Embryonic facial prominence (tissue), 1 donor: ENCODE results near the gene MCM3AP.
"Not testable (repeated sequence)": the region's sequence is repeated elsewhere in the genome, so short reads cannot be mapped to it uniquely, and the experiment has no call there.

Experiments used
- DNase-seq: peaks from one replicate; pipeline ENCODE4 v3.0.0-alpha.2; 2016; ENCODE audit errors: extremely low spot score

MCM3AP gene

DNA sequence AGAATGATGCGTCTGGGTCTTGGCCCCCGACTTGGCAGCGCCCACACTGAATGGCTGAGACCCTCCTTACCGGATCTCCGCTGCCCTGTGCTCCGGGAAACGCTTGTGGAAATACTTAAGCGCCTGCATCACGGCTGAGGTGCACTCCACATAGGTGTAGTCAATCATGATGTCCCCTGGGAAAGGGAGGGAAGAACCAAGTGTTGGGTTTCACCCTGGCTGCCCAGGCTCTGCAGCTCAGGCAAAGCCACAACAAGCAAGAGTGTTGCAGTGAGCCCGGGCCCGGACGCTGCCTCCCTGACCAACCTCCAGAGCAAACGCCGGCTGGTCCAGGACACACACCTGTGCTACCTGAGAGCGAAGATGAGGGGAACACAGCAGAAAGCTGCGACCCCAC, 79.6 kb downstream of the MCM3AP start:
- no peak for DNase-seq

DNA sequence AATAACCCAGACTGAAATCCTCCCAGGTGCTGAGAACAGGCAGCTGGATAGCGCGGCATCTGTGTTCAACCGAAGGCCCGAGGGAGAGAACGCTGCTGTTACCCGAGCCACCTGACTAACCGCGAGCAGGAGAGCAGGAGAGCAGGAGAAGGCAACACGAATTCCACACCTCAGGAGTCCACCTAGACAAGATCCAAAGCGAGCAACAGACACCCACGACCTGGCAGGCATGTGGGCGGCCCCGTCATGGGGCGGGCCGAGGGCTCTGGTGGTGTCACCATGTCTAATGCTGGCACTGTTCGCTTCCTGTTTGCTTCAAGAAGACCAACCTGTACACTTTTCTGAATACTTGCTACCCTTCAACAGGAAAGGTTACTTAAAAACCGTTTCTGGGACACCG, 80.2 kb downstream of the MCM3AP start:
- no peak for DNase-seq

DNA sequence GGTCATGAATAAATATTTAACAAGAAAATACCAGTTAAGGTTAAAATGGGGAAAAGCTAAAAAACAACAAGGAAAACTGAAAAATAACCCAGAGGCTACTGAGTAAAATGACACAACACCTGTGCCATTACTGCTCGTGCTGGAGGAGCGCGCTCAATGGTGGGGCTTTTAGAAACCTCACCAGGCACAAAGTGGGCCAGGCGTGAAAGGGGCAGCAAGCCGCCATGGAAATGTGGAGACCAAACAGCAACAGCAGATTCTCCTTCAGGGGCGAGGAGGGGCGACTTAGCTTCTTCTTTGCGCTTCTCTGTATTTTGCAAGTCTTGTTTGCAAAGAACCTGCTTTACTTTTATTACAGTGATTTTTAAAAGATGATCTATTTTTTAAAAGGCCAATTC, 82.2 kb downstream of the MCM3AP start:
- no peak for DNase-seq

DNA sequence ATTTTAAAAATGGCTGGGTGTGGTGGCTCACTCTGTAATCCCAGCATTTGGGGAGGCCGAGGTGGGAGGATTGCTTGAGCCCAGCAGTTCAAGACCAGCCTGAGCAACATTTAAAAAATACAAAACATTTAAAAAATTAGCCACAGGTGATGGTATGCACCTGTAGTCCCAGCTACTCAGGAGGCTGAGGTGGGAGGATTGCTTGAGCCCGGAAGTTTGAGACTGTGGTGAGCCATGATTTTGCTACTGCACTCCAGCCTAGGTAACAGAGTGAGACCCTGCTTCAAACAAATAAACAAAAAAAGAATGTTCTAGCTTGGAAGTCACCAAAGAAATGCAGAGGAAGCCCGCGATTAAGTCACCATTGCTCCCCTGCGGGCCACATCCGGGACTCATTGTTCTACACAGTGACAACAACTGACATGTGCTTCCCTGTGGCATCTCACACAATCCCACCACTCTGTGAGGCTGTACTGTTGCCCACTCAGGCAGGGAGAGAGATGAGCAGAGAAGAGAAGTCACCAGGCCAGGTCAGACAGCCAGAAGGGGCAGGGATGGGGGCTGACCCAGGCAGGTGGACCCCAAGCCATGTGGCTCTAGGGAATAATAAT, 82.7 kb downstream of the MCM3AP start:
- no peak for DNase-seq

DNA sequence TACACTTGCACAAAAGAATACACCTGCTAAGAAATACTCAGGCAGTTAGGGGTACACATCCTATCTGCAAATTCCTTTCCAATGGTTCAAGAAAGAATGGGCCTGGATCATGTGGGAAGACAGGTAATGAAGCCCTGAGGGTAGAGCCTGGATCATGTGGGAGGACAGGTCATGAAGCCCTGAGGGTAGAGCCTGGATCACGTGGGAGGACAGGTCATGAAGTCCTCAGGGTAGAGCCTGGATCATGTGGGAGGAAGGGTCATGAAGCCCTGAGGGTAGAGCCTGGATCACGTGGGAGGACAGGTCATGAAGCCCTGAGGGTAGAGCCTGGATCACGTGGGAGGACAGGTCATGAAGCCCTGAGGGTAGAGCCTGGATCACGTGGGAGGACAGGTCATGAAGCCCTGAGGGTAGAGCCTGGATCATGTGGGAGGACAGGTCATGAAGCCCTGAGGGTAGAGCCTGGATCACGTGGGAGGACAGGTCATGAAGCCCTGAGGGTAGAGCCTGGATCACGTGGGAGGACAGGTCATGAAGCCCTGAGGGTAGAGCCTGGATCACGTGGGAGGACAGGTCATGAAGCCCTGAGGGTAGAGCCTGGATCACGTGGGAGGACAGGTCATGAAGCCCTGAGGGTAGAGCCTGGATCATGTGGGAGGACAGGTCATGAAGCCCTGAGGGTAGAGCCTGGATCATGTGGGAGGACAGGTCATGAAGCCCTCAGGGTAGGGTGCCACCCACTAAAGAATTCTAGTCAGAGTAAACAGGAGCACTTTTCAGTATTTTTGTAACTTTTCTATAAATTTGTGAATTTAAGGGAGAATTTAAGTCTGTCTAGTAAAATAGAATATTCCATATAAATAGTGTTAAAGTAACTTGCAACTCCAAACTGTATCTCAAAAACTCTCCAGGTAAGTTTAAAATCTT, 84.3 kb downstream of the MCM3AP start:
- not testable (repeated sequence) for DNase-seq

DNA sequence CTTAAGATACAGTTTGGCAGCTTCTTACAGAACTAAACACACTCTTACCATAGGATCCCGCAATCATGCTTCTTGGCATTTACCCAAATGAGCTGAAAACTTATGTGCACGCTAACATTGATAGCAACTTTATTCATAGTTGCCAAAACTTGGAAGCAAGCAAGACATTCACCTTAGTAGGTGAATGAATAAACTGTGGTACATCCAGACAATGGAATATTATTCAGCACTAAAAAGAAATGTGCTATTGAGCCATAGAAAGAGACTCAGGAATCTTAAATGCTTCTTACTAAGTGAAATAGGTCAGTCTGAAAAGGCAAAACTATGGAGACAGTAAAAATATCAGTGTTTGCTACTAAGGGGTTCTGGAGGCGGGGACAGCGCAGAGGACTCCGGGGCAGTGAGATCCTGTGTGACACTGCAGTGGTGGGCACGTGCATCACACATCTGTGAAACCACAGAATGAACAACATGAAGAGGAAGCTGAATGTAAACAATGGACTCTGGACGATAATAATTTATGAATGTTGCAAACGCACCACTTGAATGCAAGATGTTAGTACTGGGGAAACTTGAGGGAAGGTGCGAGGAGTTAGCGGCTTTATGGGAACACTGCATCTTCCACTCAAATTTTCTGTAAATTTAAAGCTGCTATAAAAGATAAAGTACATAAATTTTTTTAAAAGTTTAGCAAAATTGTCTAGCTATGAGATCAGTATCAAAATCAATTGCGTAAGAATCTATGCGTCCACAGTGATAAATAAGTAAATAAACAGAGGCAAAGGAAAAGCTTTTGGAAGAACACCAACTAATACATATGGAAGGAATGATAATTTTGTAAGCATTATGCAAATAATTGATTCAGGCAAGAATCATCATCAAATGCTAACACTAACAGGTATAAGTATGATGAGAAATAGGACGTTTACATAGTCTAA, 85.7 kb downstream of the MCM3AP start:
- DNase-seq: no peak

DNA sequence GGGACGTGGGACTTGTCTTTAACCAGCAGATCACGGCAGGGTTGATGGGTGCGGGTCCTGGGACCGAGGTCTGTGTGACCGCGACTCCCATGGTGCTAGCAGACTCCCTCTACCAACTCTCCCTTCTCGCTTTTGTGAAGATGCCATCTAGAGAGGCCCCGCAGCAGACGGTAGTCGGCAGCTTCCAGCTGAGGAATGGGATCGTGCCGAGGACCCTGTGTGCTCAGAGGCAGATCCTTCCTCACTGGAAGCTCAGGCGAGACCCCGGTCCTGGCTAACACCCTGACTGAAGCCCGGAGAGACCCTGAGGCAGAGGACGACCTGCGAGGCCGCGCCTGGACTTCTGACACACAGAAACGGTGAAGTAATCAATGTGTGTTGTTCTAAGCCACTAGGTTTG, 88.7 kb downstream of the MCM3AP start:
- DNase-seq: no peak

DNA sequence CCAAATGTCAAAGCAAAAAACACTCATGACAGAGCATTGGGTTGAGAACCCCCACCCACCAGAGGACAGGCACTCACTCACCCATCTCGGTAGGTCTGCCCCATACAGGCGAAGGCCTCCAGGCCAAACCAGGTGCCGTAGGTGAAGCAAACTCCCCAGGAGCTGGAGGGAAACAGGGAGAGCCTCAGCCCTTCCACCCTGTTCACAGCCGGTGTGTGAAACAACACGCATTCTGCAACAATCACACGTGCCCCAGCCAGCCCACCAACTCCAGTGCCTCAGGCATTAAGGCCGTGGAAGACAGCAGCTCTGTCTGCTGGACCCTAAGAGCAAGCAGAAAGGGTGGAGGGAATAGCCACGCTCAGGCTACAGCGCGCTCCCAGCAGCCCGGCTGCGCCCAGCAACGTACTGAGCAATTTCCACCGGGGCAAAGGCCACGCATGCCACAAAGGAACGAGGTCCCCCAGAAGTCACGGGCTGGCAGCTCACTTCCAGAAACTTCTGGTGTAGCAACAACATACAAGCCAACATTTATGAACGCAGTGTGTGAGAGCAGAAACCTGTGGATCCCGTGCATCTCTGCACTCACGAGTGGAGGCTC, 89.7 kb downstream of the MCM3AP start:
- no peak for DNase-seq

DNA sequence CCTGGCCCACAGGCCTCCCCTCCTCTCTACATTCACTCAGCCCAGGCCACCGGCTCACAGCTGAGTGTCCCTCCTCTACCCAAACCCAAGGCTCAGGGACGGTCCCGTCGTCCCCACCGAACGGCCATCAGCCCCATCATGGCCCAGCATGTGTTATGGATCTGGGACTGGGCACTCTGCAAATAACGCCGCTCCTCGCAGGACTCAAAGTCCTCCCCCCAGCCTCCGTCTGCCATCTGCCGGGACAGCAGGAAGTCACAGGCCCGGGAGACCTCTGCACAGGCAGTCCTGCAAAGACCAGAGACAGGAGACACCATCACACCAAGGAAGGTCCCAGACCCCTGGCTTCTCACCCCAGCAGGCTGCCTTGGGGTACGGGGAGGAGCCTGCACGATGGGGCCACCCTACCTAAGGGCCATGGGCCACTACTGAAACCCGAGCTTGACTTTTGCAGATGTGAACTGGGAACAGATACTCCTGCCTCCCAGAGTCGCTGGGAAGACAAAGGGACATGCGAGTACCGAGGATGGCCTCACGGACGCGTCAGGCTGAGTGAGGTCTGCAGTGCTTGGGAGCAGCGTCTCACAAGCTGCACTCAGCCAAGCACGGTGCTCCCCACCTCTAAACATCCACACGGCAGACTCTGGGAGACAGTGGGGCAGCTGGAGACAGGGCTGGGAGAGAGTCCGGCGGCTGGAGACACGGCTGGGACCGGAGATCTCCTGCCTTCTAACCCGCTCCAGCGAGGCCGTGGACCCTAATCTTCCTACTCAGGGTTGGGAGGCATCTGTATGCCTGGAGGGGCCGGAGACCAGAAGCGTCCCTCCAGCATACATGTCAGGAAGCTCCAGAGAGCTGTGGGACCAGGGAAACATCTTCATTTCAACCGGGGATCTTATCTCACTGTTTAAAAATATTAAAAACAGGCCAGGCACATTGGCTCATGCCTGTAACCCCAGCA, 90.8 kb downstream of the MCM3AP start:
- no peak for DNase-seq

DNA sequence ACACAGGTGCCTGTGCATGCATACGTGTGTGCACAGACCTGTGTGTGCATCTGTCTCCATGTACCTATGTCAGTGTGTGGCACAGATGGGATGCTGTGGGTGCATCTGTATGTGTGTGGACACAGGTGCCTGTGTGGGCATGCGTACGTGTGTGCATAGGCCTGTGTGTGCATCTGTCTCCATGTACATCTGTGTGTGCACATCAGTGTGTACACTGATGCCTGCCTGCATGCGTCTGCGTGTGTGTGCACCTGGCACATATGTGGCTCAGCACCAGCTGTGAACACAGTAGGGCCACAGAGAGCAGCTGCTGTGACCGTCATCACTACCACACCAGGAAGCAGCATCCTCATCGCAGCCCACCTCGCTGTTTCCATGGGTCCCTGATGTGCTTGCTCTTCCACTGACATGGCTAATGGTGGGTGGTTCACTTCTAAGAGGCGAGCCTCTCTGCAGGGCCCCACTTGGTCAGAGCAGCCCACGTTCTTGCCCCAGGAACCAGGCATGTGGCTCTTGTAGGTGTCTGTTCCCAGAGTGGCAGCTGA, 91.5 kb downstream of the MCM3AP start:
- no peak for DNase-seq

DNA sequence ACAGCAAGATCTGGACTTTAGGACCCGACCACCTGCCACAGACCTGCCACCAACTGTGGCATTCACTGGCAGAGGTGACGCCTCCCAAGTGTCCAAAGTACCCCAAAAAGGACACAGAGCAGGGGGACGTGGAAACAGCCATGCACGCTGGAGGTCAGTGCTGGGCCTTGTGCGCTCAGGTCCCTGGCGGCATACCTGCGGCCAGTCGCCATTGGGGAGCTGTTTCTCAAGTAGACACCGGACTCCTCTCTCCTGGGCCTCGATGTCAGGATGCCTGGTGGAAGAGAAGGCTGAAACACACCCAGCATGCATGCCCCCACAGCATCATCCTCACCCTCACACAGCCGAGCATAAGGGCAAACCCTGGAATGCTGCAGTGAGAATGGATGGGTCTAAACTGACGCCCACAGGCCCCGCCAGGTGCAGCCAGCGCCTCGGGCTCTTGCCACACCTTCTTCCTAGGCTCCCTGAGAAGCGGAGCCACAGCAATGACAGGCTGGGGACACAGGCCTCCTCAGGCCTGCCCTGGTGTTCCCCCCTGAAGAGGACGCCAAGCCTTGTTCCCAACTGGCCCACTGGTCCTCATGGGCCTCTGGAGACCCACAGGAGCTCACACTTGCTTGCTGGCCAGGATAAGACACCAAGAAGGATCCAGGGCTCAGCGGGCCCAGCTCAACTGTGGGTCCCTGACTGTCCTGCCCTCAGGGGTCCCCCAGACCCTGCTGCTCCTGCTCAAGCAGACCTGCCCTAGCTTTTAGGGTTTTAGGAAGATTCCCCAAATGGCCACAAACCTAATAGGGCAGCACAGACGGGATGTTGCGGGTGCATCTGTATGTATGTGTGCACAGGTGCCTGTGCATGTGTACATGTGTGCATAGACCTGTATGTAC, 93.5 kb downstream of the MCM3AP start:
- no peak for DNase-seq

DNA sequence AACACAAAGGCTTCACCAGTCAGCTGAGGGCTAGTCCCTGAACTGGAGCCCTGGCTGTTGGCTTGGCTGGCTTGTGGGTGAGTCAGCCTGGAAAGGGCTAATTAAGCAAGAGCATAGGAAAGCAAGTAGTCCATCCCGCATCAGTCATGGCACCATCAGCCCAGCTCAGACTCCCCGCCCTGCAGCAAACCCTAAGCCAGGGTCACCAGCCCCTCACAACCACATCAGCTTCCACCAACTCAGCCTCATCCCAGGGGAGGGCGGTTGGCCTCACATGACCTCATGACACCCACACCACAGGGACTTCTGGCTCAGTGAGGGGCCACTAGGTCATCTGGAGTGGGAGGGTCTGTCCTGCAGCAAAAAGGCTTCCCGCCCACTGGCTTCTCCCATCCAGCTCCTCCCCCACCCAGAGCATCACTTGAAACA, 94.1 kb downstream of the MCM3AP start:
- no peak for DNase-seq

DNA sequence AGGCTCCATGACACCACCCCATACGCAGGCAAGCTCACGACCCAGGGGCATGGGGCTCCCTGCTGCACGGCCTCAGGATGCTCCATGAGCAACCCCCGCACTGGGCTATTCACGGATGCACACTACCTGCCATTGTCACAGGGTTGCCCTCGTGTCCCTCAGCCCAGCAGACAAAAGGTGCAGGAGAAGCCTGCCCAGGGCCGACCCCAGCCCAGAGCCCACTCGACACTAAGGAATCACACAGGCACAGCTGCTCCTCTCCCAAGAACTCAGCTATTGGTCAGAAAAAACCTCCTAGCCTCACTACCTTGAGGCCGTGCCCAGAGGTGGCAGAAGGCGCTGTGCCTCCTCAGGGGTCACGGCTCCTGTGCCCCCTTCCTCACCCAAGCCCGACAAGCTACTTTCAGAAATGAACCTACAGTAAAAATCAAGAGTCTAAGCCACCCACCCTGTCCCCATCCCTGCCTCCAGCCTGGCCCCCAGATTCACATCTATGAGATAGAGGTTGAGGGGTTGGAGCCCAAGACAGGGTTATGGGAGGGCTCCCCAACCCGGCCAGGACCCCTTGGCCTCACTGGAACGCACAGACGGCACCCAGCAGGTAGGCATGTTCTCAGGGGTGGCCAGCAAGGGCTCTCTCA, 94.8 kb downstream of the MCM3AP start:
- DNase-seq: no peak

DNA sequence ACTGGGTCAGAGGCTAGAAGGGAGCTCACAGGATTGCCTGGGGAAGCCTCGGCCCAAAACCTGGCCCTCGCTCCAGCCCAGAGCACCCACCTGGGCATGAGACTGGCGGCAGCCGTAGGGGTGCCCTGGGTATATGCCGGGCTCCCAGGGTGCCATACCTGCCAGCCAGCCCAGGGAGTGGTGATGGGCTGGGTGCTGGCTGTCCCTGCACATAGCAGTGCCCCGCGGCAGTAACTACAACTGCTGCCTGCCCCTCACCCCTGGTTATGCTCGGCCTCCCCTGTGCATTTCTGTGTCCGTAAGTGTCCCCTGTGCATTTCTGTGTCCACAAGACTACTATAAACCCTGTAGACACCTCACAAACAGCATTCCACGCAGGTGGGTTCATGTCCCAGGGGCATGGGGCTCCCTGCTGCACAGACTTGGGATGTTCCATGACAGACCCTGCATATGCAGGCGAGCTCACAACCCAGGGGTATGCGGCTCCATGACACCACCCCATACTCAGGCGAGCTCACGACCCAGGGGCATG, 95.4 kb downstream of the MCM3AP start:
- DNase-seq: no peak

DNA sequence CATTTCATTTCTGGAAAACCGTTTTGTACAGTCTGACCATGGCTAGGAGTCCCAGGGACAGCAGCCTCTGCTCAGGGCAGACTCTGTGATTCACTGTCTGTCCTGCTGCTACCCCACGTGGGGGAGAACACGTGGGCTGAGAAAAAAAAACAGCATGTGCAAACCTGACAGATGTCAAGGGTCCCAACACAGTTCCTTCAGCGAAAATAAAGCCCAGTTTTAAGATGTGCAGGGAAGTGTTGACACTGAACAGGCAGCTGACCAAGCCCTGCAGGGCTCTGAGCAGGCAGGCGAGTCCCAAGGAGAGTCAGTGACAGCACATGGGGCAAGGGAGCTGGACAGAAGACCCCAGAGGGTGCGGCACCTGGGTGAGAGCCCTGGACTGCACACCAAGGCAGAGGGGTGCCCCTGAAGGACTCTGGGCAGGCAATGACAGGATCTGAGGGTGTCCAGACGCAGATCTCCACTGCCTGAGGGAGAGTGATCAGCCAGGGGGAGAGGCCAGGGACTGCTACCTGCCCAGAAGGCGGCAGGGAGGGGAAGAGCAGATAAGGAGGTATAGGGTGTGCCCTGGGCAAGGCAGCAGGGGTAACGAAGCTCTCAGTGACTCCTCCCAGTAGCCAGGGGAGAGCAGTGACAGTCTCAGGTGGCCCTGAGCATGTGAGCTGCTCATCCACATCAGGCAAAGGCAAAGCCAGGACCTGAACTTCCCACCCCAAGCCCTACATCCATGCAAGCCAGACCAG, 96.0 kb downstream of the MCM3AP start:
- no peak for DNase-seq

DNA sequence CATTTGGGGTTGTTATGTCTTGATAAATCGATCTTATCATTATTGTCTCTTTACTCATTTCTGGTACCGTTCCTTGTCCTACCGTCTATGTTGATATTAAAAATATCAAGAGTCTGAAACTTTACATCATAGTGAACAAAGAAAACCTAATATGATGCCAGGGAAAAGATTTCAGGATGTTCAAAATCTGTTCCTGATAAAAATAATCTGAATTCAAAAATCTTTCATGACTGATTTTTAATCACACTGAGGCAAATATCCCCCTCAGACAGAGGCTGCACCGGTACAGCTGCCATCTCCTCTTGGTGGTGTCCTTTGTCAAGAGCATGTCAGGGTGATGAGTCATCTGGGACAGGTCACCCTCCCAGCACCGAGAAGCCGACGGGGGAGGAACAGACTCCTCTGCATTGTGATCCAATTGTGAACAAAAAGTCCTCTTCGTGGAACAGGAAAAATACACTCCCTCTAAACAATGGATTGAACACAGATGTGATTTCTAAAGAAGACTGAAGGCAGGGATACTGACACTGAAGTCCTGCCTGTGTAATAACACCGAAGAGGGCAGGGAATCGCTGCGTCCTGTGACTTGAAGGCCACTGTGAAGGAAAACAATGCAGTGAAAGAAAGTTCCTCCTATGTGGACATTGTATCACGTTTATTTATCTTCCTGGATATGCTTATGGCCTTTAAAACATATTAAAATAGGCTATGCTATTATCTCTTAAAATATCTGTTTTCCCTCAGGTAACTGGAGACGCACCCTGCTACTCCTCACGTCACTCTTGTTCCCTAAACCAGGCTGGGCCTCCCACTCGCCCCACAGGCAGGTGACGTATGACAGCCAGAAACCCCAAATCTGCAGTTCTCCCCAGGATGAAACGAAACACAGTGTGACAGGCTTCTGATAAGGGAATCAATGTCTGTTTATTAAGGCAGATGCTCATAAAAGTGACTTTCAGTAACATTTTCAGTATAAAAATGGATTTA, 96.9 kb downstream of the MCM3AP start:
- no peak for DNase-seq

DNA sequence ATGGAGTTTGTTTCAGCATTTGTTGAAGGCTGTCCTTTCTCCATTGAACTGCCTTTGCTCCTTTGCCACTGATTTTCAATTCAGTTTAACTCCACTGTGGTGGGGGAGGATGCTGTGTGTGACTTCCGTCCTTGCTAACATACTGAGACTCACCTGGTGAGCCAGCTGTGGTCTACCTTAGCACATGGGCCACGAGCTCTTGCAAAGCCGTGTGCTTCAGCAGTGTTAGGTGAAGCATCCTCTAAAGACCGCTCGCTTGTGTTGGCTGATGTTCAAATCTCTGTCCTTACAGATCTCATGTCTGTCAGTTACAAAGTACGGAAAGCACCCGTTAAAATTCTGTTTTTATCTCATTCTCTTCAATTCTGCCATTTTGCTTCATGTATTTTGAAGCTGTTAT, 97.6 kb downstream of the MCM3AP start:
- DNase-seq: no peak
